Keratinocyte (primary cell): ENCODE measurements around the gene ATP6V1C2. TPM values are rescaled to one million over a fixed set of nuclear protein-coding genes. Genes with fewer than 3 reads are reported as not detected.
A peak's percentile ranks its signal among the peaks of the same experiment; 100 is the strongest.
"Not testable (repeated sequence)": the region's sequence is repeated elsewhere in the genome, so short reads cannot be mapped to it uniquely, and the experiment has no call there.

Source experiments
- DNase-seq: peaks from one replicate; pipeline ENCODE4 v3.0.0-alpha.2; 2011; ENCODE audit warnings: low read depth, missing footprints, low spot score
- FAIRE-seq: peaks from 2 replicates; lab custom pipeline; 2011; peaks lifted over from hg19 to GRCh38; lab: Jason Lieb, UNC
- H2AFZ ChIP-seq: 2 replicates; pipeline ENCODE4 v1.6.0; 2012; ENCODE audit warnings: low read length, control low read depth, inconsistent platforms; ENCODE audit not compliant: control insufficient read depth
- H3K27ac ChIP-seq: 2 replicates; pipeline ENCODE4 v1.5.1; 2011; ENCODE audit warnings: low read length; ENCODE audit not compliant: control insufficient read depth, insufficient read depth
- H3K27me3 ChIP-seq: 3 replicates; pipeline ENCODE4 v1.6.0; 2011; ENCODE audit warnings: low read length; ENCODE audit not compliant: control insufficient read depth, insufficient read depth; ENCODE audit errors: extremely low read depth
- H3K36me3 ChIP-seq, 2 experiments: 2 replicates in 1 of 2; 3 replicates in 1 of 2; pipeline ENCODE4 v1.5.1; 2011; ENCODE audit warnings: low read length in 2 of 2, mild to moderate bottlenecking in 1 of 2; ENCODE audit not compliant: control insufficient read depth in 2 of 2, insufficient read depth in 2 of 2; ENCODE audit errors: extremely low read depth in 1 of 2
- H3K4me1 ChIP-seq: 3 replicates; pipeline ENCODE4 v1.5.1; 2011; ENCODE audit warnings: low read length; ENCODE audit not compliant: control insufficient read depth, insufficient read depth; ENCODE audit errors: extremely low read depth
- H3K4me2 ChIP-seq: 3 replicates; pipeline ENCODE4 v1.6.0; 2011; ENCODE audit warnings: low read depth, low read length; ENCODE audit not compliant: control insufficient read depth, insufficient read depth; ENCODE audit errors: extremely low read depth
- H3K4me3 ChIP-seq, 3 experiments: fragments of 200-600 bp in 1 of 3; sonication (generic) in 1 of 3; 2 replicates in 2 of 3; 3 replicates in 1 of 3; pipeline ENCODE4 v1.5.1; 2011 to 2016; ENCODE audit warnings: low read length in 3 of 3, mild to moderate bottlenecking in 3 of 3, control low read depth in 2 of 3, inconsistent platforms in 1 of 3, low read depth in 1 of 3, mixed read lengths in 1 of 3, mixed run types in 1 of 3, moderate library complexity in 1 of 3; ENCODE audit not compliant: control insufficient read depth in 2 of 3, insufficient read depth in 2 of 3; ENCODE audit errors: extremely low read depth in 1 of 3
- H3K79me2 ChIP-seq: 2 replicates; pipeline ENCODE4 v1.6.0; 2012; ENCODE audit warnings: low read length; ENCODE audit not compliant: control insufficient read depth, insufficient read depth
- H3K9ac ChIP-seq: 3 replicates; pipeline ENCODE4 v1.6.0; 2011; ENCODE audit warnings: low read length; ENCODE audit not compliant: control insufficient read depth, insufficient read depth; ENCODE audit errors: extremely low read depth
- H3K9me1 ChIP-seq: 3 replicates; pipeline ENCODE4 v1.6.0; 2011; ENCODE audit warnings: low read length; ENCODE audit not compliant: control insufficient read depth, insufficient read depth; ENCODE audit errors: extremely low read depth
- H3K9me3 ChIP-seq: 2 replicates; pipeline ENCODE4 v1.5.1; 2012; ENCODE audit warnings: low read depth, low read length; ENCODE audit not compliant: control insufficient read depth
- H4K20me1 ChIP-seq: 3 replicates; pipeline ENCODE4 v1.6.0; 2011; ENCODE audit warnings: low read length; ENCODE audit not compliant: control insufficient read depth, insufficient read depth; ENCODE audit errors: extremely low read depth
- CTCF ChIP-seq, 3 experiments: IDR thresholded peaks in 1 of 3; conservative IDR thresholded peaks in 1 of 3; optimal IDR thresholded peaks in 1 of 3; 2 replicates in 2 of 3; 3 replicates in 1 of 3; pipeline versions ENCODE3 to v1.5.1; 2011; ENCODE audit warnings: low read length in 3 of 3, mild to moderate bottlenecking in 3 of 3, moderate library complexity in 2 of 3, control low read depth in 1 of 3, inconsistent platforms in 1 of 3; ENCODE audit not compliant: insufficient read depth in 2 of 3; ENCODE audit errors: extremely low read depth in 1 of 3
- EZH2 ChIP-seq: IDR thresholded peaks from one replicate; pipeline ENCODE4 v1.6.1; 2012; ENCODE audit warnings: inconsistent platforms, mild to moderate bottlenecking, low read length, moderate library complexity
- dilution Hi-C: fragments of 300-500 bp; cut with MboI; formaldehyde crosslinking; loops from one replicate; pipeline ENCODE4 v1.7.0; 2020; ENCODE audit warnings: low sequenced_read_pairs; ENCODE audit not compliant: extremely low pct_ligation_motif_present
- polyA plus RNA-seq, 5 experiments: library from polyadenylated mRNA; depleted of rRNA in 3 of 5; stranded (reverse) in 3 of 5; stranded (forward) in 1 of 5; unstranded in 1 of 5; fragments of >200 nt; gene quantifications; 1 replicate in 1 of 5; 2 replicates in 3 of 5; 3 replicates in 1 of 5; pipeline versions ENCODE4 v1.2.1 to v1.2.3, GENCODE V29; 2011 to 2012; ENCODE audit warnings: missing spikeins in 2 of 5, low read depth in 1 of 5, low replicate concordance in 1 of 5

The ATP6V1C2 gene
- polyA plus RNA-seq, 1 donor (not counting 4 experiments of a cell fraction or from before 2014, with no cell fraction given), result 0.55 TPM

- Histone ChIP-seq H4K20me1 (no peaks in the 10 kb centered on the region), H3K4me2 (no peak overlapping the region), H3K4me1 (peaks cover 3% of the 10 kb centered on the region), H2AFZ (no peak overlapping the region), H3K27me3 (peaks cover 17% of the 10 kb centered on the region), H3K79me2 (peaks cover 1% of the 10 kb centered on the region), H3K36me3 (no peaks in the 10 kb centered on the region), H3K4me3 (no peak overlapping the region), H3K9me1 (no peaks in the 10 kb centered on the region), H3K9ac (no peak overlapping the region), H3K9me3 (no peaks in the 10 kb centered on the region), H3K27ac (no peak overlapping the region)
- dilution Hi-C loops, result no loop called here
- FAIRE-seq, result no peak
- DNase-seq, result no peak
- TF ChIP-seq EZH2 (peak; percentile 35), CTCF (optimal IDR thresholded peaks at IDR 0.05 in 1 of 3, IDR thresholded peaks at IDR 0.05 in 1 of 3, conservative IDR thresholded peaks at IDR 0.05 in 1 of 3; ENCODE audit: extremely low read depth in 1 of 3, insufficient read depth in 2 of 3, low read length in 3 of 3) (peak; percentile 41 to 46 (median 44))
Measured at GRCh38 chr2:10817413-10817812, 96.0 kb downstream of the ATP6V1C2 start.

- H3K4me2 ChIP-seq, H4K20me1 ChIP-seq, FAIRE-seq, DNase-seq, H3K4me3 ChIP-seq, dilution Hi-C loops, H3K9ac ChIP-seq, H3K36me3 ChIP-seq, H3K4me1 ChIP-seq, H2AFZ ChIP-seq, H3K9me1 ChIP-seq, H3K9me3 ChIP-seq, H3K79me2 ChIP-seq, H3K27ac ChIP-seq: not testable (repeated sequence)
- H3K27me3 ChIP-seq, result peaks cover 17% of the 10 kb centered on the region
Measured at GRCh38 chr2:10818305-10818704, 96.9 kb downstream of the ATP6V1C2 start.

GRCh38 chr2:10818984-10819383 is 97.6 kb downstream of the ATP6V1C2 start:
- no peak for FAIRE-seq
- Histone ChIP-seq H3K4me2 (no peak overlapping the region), H3K36me3 (no peaks in the 10 kb centered on the region), H4K20me1 (no peaks in the 10 kb centered on the region), H3K79me2 (no peaks in the 10 kb centered on the region), H3K9me3 (no peaks in the 10 kb centered on the region), H3K27me3 (peaks cover 17% of the 10 kb centered on the region), H3K4me3 (no peak overlapping the region), H3K27ac (no peak overlapping the region), H2AFZ (no peak overlapping the region), H3K9ac (no peak overlapping the region), H3K4me1 (no peaks in the 10 kb centered on the region), H3K9me1 (no peaks in the 10 kb centered on the region)
- TF ChIP-seq CTCF (optimal IDR thresholded peaks at IDR 0.05 in 1 of 3, IDR thresholded peaks at IDR 0.05 in 1 of 3, conservative IDR thresholded peaks at IDR 0.05 in 1 of 3; ENCODE audit: extremely low read depth in 1 of 3, insufficient read depth in 2 of 3, low read length in 3 of 3) (no peak), EZH2 (no peak)
- dilution Hi-C loops, result no loop called here
- no peak for DNase-seq
